ENCODE measurements around the gene GASK1A.

DNA sequence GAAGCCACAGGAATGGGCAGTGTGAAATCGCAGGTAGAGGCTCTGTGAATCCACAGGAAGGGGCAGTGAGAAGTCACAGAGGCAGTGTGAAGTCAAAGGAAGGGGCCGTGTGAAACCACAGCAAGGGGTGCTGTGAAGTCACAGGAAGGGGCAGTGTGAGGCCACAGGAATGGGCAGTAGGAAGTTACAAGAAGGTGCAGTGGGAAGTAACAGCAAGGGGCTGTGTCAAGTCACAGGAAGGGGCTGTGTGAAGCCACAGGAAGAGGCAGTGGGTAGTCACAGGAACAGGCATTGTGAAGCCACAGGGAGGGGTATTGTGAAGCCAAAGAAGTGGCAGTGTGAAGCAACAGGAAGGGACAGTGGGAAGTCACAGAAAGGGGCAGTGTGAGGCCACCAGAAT, 34.1 kb downstream of the GASK1A start:
- TF ChIP-seq, protein P1, sequence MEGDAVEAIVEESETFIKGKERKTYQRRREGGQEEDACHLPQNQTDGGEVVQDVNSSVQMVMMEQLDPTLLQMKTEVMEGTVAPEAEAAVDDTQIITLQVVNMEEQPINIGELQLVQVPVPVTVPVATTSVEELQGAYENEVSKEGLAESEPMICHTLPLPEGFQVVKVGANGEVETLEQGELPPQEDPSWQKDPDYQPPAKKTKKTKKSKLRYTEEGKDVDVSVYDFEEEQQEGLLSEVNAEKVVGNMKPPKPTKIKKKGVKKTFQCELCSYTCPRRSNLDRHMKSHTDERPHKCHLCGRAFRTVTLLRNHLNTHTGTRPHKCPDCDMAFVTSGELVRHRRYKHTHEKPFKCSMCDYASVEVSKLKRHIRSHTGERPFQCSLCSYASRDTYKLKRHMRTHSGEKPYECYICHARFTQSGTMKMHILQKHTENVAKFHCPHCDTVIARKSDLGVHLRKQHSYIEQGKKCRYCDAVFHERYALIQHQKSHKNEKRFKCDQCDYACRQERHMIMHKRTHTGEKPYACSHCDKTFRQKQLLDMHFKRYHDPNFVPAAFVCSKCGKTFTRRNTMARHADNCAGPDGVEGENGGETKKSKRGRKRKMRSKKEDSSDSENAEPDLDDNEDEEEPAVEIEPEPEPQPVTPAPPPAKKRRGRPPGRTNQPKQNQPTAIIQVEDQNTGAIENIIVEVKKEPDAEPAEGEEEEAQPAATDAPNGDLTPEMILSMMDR (IDR thresholded peaks at IDR 0.05), result no peak
- no peak for TF ChIP-seq ELK1 (IDR thresholded peaks at IDR 0.05; ENCODE audit: low read depth, low read length)
- TF ChIP-seq POLR2A (IDR thresholded peaks at IDR 0.05; ENCODE audit: low read length), result no peak
- TF ChIP-seq GATA3 (IDR thresholded peaks at IDR 0.05; ENCODE audit: borderline replicate concordance), result no peak
- TF ChIP-seq NFE2L2 (conservative IDR thresholded peaks at IDR 0.05; ENCODE audit: low read length), result no peak
- TF ChIP-seq SMC3 (IDR thresholded peaks at IDR 0.05), result no peak

Data from A549 (cell line).